Esophagus (tissue), 2 donors: ENCODE data around the gene TLN1. TPM values are rescaled to one million over a fixed set of nuclear protein-coding genes. Genes with fewer than 3 reads are reported as not detected.

Experiments
- H3K27ac ChIP-seq, 2 donors: one replicate each; pipeline ENCODE4 v1.5.1; 2013; ENCODE audit warnings: low read depth in 2 of 2, mild to moderate bottlenecking in 2 of 2, inconsistent platforms in 1 of 2, low read length in 1 of 2, moderate library complexity in 1 of 2
- H3K27me3 ChIP-seq, 2 donors: one replicate each; pipeline ENCODE4 v1.6.1; 2013; ENCODE audit warnings: low read length in 2 of 2, control low read depth in 1 of 2, mild to moderate bottlenecking in 1 of 2; ENCODE audit not compliant: insufficient read depth in 2 of 2, control insufficient read depth in 1 of 2
- H3K36me3 ChIP-seq, 2 donors: one replicate each; pipeline ENCODE4 v1.6.1; 2013; ENCODE audit warnings: low read length in 1 of 2; ENCODE audit not compliant: control insufficient read depth in 2 of 2, insufficient read depth in 2 of 2
- H3K4me1 ChIP-seq, 2 donors: one replicate each; pipeline ENCODE4 v1.6.1; 2013; ENCODE audit warnings: low read length in 1 of 2; ENCODE audit not compliant: control insufficient read depth in 2 of 2, insufficient read depth in 2 of 2
- H3K4me3 ChIP-seq, 2 donors: one replicate each; pipeline ENCODE4 v1.5.1; 2013; ENCODE audit warnings: low read length in 2 of 2, mild to moderate bottlenecking in 2 of 2, low read depth in 1 of 2, moderate library complexity in 1 of 2
- H3K9me3 ChIP-seq, 2 donors: one replicate each; pipeline ENCODE4 v1.6.1; 2013; ENCODE audit warnings: mild to moderate bottlenecking in 2 of 2, low read depth in 1 of 2, low read length in 1 of 2, moderate library complexity in 1 of 2; ENCODE audit not compliant: control insufficient read depth in 2 of 2, insufficient read depth in 1 of 2
- WGBS, 2 donors: extraction: QIAGEN DNeasy Blood & Tissue Kit; methylation state at CpG; one replicate each; pipeline ENCODE4 v1.1.7; 2013; 5-methylcytosine and 5-hydroxymethylcytosine counted together
- polyA plus RNA-seq, 2 donors: library from polyadenylated mRNA; stranded (reverse); fragments of 200-250 nt; gene quantifications; one replicate each; pipeline ENCODE4 v1.2.3, GENCODE V29; 2013
- donor health status: healthy with polysubstance abuse.
- donor health status: Bipolar disorder and iron deficiency.

The TLN1 gene
- polyA plus RNA-seq, 2 donors = 53.2 to 89.5 TPM

DNA sequence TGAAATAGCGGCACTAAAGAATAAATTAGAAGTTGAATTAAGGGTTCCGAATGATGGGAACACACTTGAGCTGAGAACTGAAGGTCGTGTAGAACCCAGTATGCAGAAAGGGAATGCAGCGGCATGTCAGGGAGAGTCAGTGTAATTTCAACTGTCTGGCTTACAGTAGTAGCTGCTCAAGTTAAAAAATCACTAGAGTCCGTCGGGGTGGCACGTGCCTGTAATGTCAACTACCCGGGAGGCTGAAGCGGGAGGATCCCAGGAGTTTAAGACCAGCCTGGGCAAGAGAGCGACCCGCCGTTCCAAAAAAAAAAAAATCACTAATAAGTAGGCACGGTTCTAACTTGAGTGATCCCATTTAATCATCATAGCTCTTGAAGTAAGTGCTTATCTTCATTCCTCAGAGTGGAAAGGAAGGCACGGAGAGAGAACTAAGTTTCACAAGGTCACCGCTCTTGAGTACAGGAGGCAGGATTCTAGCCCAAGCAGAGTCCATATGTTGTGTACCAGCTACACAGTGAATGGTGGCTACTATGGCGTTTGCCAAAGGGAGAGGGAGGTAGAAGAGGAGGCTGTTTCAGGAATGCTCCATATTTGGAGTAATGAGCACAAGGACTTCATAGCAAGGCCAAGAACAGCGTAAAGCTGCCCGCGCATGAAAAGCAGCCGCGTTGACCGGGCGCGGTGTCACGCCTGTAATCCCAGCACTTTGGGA, 75.0 kb downstream of the TLN1 start:
- WGBS, 2 donors = 28 to 29% methylated on average over 25 of the region's 25 CpGs
- Histone ChIP-seq H3K4me1 (peaks cover 0 to under 1% of the 10 kb centered on the region in 2 donors), H3K36me3 (peaks cover 2 to 6% of the 10 kb centered on the region in 2 donors), H3K9me3 (no peaks in the 10 kb centered on the region), H3K27me3 (no peaks in the 10 kb centered on the region), H3K27ac (peak overlapping the region; percentile 93 to 97), H3K4me3 (peak overlapping the region; percentile 5 to 79)

DNA sequence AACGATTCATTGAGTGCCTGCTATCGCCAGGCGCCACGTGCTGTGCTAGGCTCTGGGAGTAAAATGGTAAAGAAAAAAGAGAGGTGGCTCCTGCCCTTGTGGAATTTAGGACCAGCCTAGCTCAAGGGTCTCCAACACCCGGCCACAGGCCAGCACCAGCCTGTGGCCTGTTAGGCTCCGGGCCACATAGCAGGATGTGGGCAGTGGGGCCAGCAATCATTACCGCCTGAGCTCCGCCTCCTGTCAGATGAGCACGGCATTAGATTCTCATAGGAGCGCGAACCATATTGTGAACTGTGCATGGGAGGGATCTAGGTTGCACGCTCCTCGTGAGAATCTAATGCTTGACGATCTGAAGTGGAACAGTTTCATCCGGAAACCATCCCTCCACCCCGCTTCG, 75.6 kb downstream of the TLN1 start:
- WGBS, 2 donors = 76 to 83% methylated on average over 17 of the region's 17 CpGs
- Histone ChIP-seq H3K27ac (peak overlapping the region in 1 of 2 donors; percentile 44), H3K27me3 (no peaks in the 10 kb centered on the region)

DNA sequence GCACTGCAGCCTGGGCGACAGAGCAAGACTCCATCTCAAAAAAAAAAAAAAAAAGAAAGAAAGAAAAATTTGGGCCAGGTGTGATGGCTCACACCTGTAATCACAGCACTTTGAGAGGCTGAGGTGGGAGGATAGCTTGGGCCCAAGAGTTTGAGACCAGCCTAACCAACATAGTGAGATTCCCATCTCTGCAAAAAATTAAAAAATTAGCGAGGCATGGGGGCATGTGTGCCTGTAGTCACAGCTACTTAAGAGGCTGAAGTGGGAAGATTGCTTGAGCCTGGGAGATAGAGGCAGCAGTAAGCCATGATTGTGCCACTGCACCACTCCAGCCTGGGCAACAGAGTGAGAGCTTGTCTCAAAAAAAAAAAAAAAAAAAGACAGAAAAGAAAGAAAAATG, 78.4 kb downstream of the TLN1 start:
- no peaks in the 10 kb centered on the region for H3K9me3 ChIP-seq
- H3K36me3 ChIP-seq = no peaks in the 10 kb centered on the region
- 91 to 94% methylated on average over 2 of the region's 2 CpGs for WGBS, 2 donors
- H3K27ac ChIP-seq = no peak overlapping the region
- H3K27me3 ChIP-seq = no peaks in the 10 kb centered on the region
- no peaks in the 10 kb centered on the region for H3K4me1 ChIP-seq
- H3K4me3 ChIP-seq = no peak overlapping the region

More for the DNA sequence above, 75.6 kb downstream of the TLN1 start:
- Histone ChIP-seq H3K9me3 (no peaks in the 10 kb centered on the region), H3K4me1 (no peaks in the 10 kb centered on the region), H3K36me3 (peaks cover 0 to 6% of the 10 kb centered on the region in 2 donors), H3K4me3 (no peak overlapping the region)

DNA sequence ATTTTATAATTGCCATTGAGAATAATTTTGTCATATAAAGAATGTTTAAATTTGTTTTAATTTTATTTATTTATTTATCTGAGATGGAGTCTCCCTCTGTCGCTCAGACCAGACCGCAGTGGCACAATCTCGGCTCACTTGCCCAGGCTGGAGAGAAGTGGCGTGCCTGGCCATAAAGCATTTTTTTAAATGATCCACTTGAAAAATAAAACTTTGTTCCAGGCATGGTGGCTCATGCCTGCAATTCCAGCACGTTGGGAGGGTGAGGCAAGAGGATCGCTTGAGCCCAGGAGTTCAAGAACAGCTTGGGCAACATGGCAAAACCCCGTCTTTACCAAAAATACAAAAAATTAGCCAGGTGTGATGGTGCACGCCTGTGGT, 79.2 kb downstream of the TLN1 start:
- H3K9me3 ChIP-seq = no peaks in the 10 kb centered on the region
- no peaks in the 10 kb centered on the region for H3K36me3 ChIP-seq
- no peak overlapping the region for H3K4me3 ChIP-seq
- 91 to 93% methylated on average over 8 of the region's 8 CpGs for WGBS, 2 donors
- no peak overlapping the region for H3K27ac ChIP-seq
- no peaks in the 10 kb centered on the region for H3K4me1 ChIP-seq
- H3K27me3 ChIP-seq = no peaks in the 10 kb centered on the region

DNA sequence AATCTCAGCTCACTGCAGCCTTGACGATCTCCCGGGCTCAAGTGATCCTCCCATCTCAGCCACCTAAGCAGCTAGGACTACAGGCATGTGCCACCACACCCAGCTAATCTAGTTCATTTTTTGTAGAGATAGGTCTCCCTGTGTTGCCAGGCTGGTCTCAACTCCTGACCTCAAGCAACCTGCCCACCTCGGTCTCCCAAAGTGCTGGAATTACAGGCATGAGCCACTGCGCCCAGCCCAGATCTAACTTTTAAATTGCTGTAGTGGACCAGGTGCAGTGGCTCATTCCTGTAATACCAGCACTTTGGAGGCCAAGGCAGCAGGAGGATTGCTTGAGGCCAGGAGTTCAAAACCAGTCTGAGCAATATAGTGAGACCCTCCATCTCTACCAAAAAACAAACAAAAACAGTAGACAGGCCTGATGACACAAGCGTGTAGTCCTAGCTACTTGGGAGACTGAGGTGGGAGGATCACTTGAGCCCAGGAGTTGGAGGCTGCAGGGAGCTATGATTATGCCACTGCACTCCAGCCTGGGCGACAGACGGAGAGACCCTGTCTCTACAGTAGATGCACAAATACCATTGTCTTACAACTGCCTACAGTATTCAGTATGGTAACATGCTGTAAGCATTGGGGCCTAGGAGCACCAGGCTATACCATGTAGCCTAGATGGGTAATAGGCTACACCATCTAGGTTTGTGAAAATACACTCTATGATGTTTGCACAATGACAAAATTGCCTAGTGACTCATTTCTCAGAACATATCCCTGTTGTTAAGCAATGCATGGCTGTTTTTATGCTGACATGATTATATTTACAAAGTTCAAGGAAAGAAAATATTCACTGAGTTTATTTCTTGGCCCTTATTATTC, 79.8 kb downstream of the TLN1 start:
- Histone ChIP-seq H3K36me3 (no peaks in the 10 kb centered on the region), H3K9me3 (no peaks in the 10 kb centered on the region), H3K4me1 (no peaks in the 10 kb centered on the region), H3K4me3 (no peak overlapping the region), H3K27me3 (no peaks in the 10 kb centered on the region), H3K27ac (no peak overlapping the region)
- whole genome bisulfite sequencing, 2 donors = 76 to 81% methylated on average over 7 of the region's 7 CpGs

DNA sequence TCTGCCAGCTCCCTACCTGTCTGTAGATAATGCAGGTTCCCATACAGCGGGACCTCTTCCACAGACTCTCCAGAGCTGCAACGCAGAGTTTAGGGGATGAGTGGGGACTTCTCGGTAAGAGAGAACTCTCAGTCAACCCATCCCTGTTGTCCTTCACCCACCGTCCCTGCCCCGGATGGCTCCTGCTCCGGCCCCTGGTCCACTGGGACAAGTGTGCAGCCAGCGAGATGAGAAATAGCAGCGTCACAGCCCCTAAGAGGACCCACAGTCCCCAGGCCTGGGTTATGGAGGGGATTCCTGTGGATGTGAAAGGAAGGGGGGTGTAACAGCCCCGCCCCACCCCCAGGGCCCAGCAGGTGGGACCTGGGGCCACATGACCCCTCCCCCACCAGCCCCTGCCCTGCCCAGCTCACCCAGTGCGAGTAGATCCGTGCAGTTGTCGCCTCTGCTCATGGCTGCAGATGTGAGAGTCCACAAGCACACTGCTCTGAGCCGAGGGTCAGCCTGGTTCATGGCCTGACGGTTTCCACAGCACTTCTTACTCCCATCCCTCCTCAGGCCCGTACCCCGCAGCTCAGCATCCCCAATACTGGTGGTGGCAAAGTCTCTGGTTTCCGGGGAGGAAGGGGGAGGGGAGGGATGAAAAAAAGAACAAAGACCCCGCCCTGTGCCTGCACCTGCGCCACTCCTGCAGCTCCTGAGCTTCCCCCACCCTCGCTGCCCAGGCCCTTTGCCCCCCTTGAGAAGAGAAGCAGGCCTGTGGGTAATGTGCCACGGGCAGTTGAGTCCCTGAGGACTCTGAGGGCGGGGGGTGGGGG, 81.4 kb downstream of the TLN1 start, which contains the start of gene SIT1:
SIT1 (minus strand) TSS at position 591 of the 818 bp plus-strand sequence; CDS start at position 513, 78 bp downstream.
- Histone ChIP-seq H3K36me3 (no peaks in the 10 kb centered on the region), H3K4me3 (peak within 1 kb of the TSS; percentile 23 to 34), H3K27me3 (no peaks in the 10 kb centered on the region), H3K4me1 (no peaks in the 10 kb centered on the region), H3K9me3 (no peaks in the 10 kb centered on the region), H3K27ac (peak within 1 kb of the TSS; percentile 27 to 38)
- WGBS, 2 donors = 67 to 70% methylated on average over 20 to 22 of the region's 22 CpGs

DNA sequence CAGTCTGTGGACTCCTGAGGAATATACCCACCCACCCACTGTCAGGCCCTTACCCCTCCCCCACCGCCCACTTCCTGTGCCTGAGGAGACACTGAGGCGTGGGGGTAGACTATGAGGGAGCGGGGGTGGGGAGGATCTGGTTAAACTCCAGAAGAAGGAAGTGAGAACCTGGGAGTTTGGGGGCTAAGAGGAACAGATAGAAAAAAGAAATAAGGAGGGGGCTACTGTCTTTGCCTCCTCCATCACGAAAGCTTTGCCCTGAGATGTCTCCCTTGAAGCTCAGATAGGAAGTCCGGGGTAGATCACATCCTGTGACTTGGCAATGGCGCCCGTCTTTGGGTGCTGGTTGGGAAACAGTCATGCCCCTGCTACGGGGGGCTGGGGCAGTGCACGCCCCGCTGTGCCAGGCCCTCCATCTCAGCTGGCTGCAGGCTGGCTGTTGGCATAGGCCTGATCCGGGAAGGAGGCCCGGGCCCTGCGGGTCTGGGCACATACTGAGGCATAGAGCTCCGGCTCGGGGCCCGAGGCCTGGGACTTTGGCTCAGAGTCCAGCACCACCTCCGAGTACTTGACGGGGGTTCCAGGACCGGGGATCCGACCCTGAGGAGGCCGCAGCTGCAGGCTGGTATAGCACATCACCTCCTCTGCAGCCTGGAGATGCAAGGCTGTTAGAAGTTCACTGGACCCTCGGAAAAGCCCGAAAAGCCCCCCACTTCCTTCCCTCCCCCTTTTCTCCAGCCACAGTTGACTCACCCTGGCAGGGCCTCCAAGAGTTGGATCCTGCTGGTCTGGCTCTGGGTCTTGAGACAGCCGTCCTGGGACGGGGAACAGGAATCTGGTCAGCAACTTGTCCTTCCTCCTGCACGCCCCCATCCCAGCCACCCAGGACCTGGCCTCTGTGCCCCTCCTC, 82.3 kb downstream of the TLN1 start:
- Histone ChIP-seq H3K36me3 (no peaks in the 10 kb centered on the region), H3K27ac (peak overlapping the region; percentile 2 to 38), H3K9me3 (no peaks in the 10 kb centered on the region), H3K4me3 (peak overlapping the region; percentile 23 to 34), H3K27me3 (no peaks in the 10 kb centered on the region), H3K4me1 (no peaks in the 10 kb centered on the region)
- 43 to 58% methylated on average over 26 of the region's 26 CpGs for WGBS, 2 donors
